Measurements from ENCODE around the gene CSPG4. TPM values are rescaled to one million over a fixed set of nuclear protein-coding genes. Genes with fewer than 3 reads are reported as not detected.

Gene CSPG4
- total and polyA plus RNA-seq, 2 of the 13 experiments (the other 11 are each of a cell fraction or from before 2014, with no cell fraction given) = 0.01 to 0.04 TPM

GRCh38 chr15:75641179-75641503 is 71.5 kb downstream of the CSPG4 start (continued):
- TF ChIP-seq TFE3 (CRISPR knock-in tag; IDR thresholded peaks at IDR 0.05) = no peak
- TF ChIP-seq, protein P1, sequence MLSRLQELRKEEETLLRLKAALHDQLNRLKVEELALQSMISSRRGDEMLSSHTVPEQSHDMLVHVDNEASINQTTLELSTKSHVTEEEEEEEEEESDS (CRISPR knock-in tag; IDR thresholded peaks at IDR 0.05; ENCODE audit: borderline replicate concordance) = no peak
- TF ChIP-seq CAMTA2 (CRISPR knock-in tag; IDR thresholded peaks at IDR 0.05; ENCODE audit: borderline replicate concordance) = no peak
- no peak for TF ChIP-seq ZFP91 (CRISPR knock-in tag; IDR thresholded peaks at IDR 0.05; ENCODE audit: borderline replicate concordance)
- TF ChIP-seq ZNF460 (CRISPR knock-in tag; IDR thresholded peaks at IDR 0.05; ENCODE audit: borderline replicate concordance) = peak; percentile 62; the same call in 1 of the 2 replicates
- TF ChIP-seq ZNF235 (CRISPR knock-in tag; IDR thresholded peaks at IDR 0.05; ENCODE audit: borderline replicate concordance) = no peak
- TF ChIP-seq ZNF224 (CRISPR knock-in tag; IDR thresholded peaks at IDR 0.05) = no peak
- TF ChIP-seq, protein P2, sequence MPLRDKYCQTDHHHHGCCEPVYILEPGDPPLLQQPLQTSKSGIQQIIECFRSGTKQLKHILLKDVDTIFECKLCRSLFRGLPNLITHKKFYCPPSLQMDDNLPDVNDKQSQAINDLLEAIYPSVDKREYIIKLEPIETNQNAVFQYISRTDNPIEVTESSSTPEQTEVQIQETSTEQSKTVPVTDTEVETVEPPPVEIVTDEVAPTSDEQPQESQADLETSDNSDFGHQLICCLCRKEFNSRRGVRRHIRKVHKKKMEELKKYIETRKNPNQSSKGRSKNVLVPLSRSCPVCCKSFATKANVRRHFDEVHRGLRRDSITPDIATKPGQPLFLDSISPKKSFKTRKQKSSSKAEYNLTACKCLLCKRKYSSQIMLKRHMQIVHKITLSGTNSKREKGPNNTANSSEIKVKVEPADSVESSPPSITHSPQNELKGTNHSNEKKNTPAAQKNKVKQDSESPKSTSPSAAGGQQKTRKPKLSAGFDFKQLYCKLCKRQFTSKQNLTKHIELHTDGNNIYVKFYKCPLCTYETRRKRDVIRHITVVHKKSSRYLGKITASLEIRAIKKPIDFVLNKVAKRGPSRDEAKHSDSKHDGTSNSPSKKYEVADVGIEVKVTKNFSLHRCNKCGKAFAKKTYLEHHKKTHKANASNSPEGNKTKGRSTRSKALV (CRISPR knock-in tag; IDR thresholded peaks at IDR 0.05) = no peak
- 0 out of 2 replicates have a peak, but pooled peaks have one; percentile 3 for TF ChIP-seq ZNF772 (CRISPR knock-in tag; IDR thresholded peaks at IDR 0.05)
- no peak for TF ChIP-seq NR2F2 (IDR thresholded peaks at IDR 0.05; ENCODE audit: borderline replicate concordance, low read depth)
- TF ChIP-seq ZKSCAN1 (IDR thresholded peaks at IDR 0.05; ENCODE audit: low read length) = no peak
- no peak for TF ChIP-seq ETV5 (CRISPR knock-in tag; IDR thresholded peaks at IDR 0.05; ENCODE audit: borderline replicate concordance)
- TF ChIP-seq ZHX1 (CRISPR knock-in tag; IDR thresholded peaks at IDR 0.05; ENCODE audit: low read depth) = no peak; the same call in 1 of the 2 replicates
- no peak for TF ChIP-seq HOMEZ (CRISPR knock-in tag; IDR thresholded peaks at IDR 0.05; ENCODE audit: low read depth)
- no peak for TF ChIP-seq ZNF782 (CRISPR knock-in tag; IDR thresholded peaks at IDR 0.05; ENCODE audit: borderline replicate concordance)
- TF ChIP-seq KDM5A (IDR thresholded peaks at IDR 0.05; ENCODE audit: borderline replicate concordance, low read length) = no peak
- no peak for TF ChIP-seq ZNF329 (CRISPR knock-in tag; IDR thresholded peaks at IDR 0.05; ENCODE audit: low read depth)
- no peak for TF ChIP-seq RBM22 (optimal IDR thresholded peaks at IDR 0.05; ENCODE audit: low read length)
- TF ChIP-seq NR2C2 (CRISPR knock-in tag; IDR thresholded peaks at IDR 0.05; ENCODE audit: borderline replicate concordance) = no peak
- TF ChIP-seq ZFYVE20 (CRISPR knock-in tag; IDR thresholded peaks at IDR 0.05; ENCODE audit: borderline replicate concordance, low read depth) = no peak
- no peak for TF ChIP-seq ZNF17 (CRISPR knock-in tag; IDR thresholded peaks at IDR 0.05)

Data from HepG2 (cell line).